Bronchial epithelial cell (primary cell): Measurements from ENCODE around the gene RLN3. TPM values are rescaled to one million over a fixed set of nuclear protein-coding genes. Genes with fewer than 3 reads are reported as not detected.

Experiments used
- DNase-seq: peaks from one replicate; pipeline ENCODE4 v3.0.0-alpha.2; 2010; ENCODE audit warnings: low read depth
- FAIRE-seq: peaks from 2 replicates; lab custom pipeline; 2011; peaks lifted over from hg19 to GRCh38; lab: Jason Lieb, UNC
- H3K27me3 ChIP-seq: 2 replicates; pipeline ENCODE4 v1.5.1; 2011; ENCODE audit warnings: low read length; ENCODE audit not compliant: control insufficient read depth, insufficient read depth
- H3K36me3 ChIP-seq: 2 replicates; pipeline ENCODE4 v1.5.1; 2011; ENCODE audit warnings: low read length; ENCODE audit not compliant: control insufficient read depth, insufficient read depth
- H3K4me3 ChIP-seq: 2 replicates; pipeline ENCODE4 v1.5.1; 2011; ENCODE audit warnings: mild to moderate bottlenecking, low read depth, low read length, control low read depth
- CTCF ChIP-seq: IDR thresholded peaks from 2 replicates; pipeline ENCODE4 v1.5.1; 2011; ENCODE audit warnings: mild to moderate bottlenecking, moderate library complexity, low read length, control low read depth, inconsistent platforms; ENCODE audit not compliant: insufficient read depth, severe bottlenecking
- total RNA-seq: library from RNA; depleted of rRNA; stranded (reverse); fragments of >200 nt; gene quantifications from 2 replicates; pipeline ENCODE4 v1.2.1, GENCODE V29; 2014

Gene RLN3
- total RNA-seq, 1 donor from 2014 or later = not detected

- DNase-seq = no peak
- TF ChIP-seq CTCF = no peak
- no peak for FAIRE-seq
- Histone ChIP-seq H3K36me3 (peaks cover 8% of the 10 kb centered on the region), H3K27me3 (no peaks in the 10 kb centered on the region), H3K4me3 (no peak overlapping the region)
Observed at GRCh38 chr19:13995878-13996765, 31.8 kb upstream of the RLN3 start.

GRCh38 chr19:13996928-13997630 is 30.9 kb upstream of the RLN3 start:
- DNase-seq (no peak), FAIRE-seq (no peak)
- no peaks in the 10 kb centered on the region for H3K27me3 ChIP-seq
- peaks cover 8% of the 10 kb centered on the region for H3K36me3 ChIP-seq
- no peak for TF ChIP-seq CTCF
- H3K4me3 ChIP-seq = no peak overlapping the region

- FAIRE-seq = no peak
- no peak overlapping the region for H3K4me3 ChIP-seq
- TF ChIP-seq CTCF = no peak
Observed at GRCh38 chr19:13997631-13997962, 30.4 kb upstream of the RLN3 start.

GRCh38 chr19:13998426-13998825 is 29.5 kb upstream of the RLN3 start:
- DNase-seq = no peak
- Histone ChIP-seq H3K27me3 (no peaks in the 10 kb centered on the region), H3K4me3 (no peak overlapping the region), H3K36me3 (peaks cover 4% of the 10 kb centered on the region)
- FAIRE-seq = no peak
- no peak for TF ChIP-seq CTCF

More at GRCh38 chr19:13997631-13997962, 30.4 kb upstream of the RLN3 start:
- peaks cover 5% of the 10 kb centered on the region for H3K36me3 ChIP-seq
- no peaks in the 10 kb centered on the region for H3K27me3 ChIP-seq
- DNase-seq = no peak

DNA sequence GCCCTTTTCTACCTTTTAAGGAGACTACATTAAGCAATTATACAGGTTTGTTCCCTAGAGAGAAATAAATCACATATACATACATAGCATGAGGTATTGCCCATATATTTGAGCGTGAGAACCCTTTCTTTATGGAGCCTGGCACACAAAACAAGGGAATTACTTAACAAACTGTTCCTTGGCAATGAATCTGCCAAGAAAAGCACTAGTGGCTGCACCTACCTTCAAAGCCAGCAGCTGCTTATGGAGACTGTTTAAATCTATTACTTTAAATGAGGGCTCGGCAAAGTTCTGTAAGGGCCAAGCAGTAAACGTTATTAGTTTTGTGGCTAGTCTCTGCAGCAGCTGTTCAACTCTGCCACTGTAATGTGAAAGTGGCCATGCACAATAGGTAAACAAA is 28.9 kb upstream of the RLN3 start:
- FAIRE-seq (no peak), DNase-seq (no peak)
- peaks cover 4% of the 10 kb centered on the region for H3K36me3 ChIP-seq
- TF ChIP-seq CTCF = no peak
- H3K4me3 ChIP-seq = no peak overlapping the region
- no peaks in the 10 kb centered on the region for H3K27me3 ChIP-seq
